GM18861 (cell line): ENCODE data around the gene LKAAEAR1.
"Not testable (repeated sequence)": the region's sequence is repeated elsewhere in the genome, so short reads cannot be mapped to it uniquely, and the experiment has no call there.

Source experiments
- ATAC-seq: cut with Tn5 transposase; IDR thresholded peaks from one replicate; pipeline ENCODE4 v1.9.1; 2021; ENCODE audit not compliant: unreplicated experiment

Gene LKAAEAR1, protein sequence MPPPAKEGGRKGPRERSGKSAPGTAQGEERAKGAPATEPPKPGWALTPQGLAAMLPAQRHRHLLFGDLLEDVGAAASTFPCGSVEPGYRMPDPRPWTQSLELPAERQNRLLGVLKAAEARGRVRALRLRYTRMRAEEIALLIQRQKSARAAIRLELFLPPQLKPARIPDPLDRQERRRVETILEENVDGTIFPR

DNA sequence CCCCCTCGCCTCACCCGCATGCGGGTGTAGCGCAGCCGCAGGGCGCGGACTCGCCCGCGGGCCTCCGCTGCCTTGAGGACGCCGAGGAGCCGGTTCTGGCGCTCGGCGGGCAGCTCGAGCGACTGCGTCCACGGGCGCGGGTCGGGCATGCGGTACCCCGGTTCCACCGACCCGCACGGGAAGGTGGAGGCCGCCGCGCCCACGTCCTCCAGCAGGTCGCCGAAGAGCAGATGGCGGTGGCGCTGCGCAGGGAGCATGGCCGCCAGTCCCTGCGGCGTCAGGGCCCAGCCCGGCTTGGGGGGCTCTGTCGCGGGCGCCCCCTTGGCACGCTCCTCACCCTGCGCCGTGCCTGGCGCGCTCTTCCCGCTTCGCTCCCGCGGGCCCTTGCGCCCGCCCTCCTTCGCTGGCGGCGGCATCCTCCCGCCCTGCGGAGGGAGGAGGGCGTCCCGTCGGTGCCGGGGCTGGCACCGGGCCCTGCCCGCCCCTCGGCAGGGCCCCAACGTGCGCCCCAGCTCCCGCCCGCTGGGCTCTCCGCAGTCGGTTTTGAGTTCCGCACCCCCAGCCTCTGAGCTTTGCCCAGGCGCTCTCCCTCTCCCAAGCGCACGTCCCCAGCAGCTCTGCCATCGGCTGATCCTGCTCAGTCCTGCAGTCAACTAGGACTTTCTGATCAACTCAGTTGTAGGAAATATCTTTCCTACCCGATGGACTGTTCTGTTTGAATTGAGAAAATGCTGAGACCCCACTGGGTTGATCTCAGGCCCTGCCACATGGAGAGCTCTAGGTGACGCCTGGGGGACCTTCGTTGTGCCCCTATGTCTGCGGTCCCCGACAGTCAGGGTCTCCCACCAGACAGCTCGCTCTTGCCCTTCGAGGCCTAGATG lies at the start of gene LKAAEAR1:
LKAAEAR1 (minus strand) TSS at position 595 of the 881 bp plus-strand sequence; CDS start at position 416, 179 bp downstream.
- no peak for ATAC-seq

GRCh38 chr20:64131406-64131805 lies 47.2 kb upstream of the LKAAEAR1 start:
- no peak for ATAC-seq

- ATAC-seq: no peak
Observed at GRCh38 chr20:64130876-64131275, 46.7 kb upstream of the LKAAEAR1 start.

DNA sequence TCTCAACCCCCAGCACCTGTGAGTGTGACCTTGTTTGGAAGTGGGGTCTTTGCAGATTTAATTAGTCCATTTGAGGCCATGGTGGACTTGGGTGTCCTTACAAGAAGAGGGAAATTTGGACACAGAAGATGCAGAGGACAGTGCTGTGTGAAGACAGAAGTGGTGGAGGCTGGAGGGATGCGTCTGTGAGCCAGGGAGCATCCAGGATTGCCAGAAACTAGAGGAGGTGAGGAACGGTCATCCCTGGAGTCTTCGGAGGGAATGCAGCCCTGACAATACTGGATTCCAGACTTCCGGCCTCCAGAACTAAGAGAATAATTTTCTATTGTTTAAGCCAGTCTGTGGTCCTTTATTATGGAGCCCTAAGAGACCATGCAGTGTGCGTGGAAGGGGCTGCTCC lies 46.1 kb upstream of the LKAAEAR1 start:
- no peak for ATAC-seq

DNA sequence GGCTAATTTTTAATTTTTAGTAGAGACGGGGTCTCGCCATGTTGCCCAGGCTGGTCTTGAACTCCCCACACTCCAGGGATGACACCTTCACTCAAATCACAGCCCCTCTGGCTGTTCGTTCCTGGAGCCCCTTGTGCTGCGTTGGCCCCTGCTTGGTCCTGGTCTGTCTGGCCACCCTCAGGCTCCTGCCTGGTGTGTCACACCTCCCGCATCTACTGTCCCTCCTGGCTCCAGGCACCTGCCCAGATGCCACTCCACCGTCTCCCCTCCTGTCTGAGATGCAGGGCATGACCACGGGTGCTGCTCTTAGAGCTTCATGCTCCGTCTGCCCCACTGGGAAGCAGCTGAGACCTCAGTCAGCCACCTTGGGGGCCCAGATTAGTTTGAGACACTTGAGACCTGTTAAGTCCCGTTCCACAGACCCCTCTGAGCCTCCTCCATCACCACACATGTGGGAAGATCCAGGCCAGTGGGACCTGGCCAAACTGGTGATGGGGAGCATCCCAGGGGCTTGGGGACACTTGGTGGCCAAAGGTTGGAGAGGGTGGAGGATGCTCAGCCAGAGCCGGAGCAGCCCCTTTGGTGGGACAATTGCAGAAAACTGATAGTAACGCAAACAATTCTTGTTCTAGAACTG lies 45.1 kb upstream of the LKAAEAR1 start:
- no peak for ATAC-seq

GRCh38 chr20:64123517-64123916 lies 39.3 kb upstream of the LKAAEAR1 start:
- not testable (repeated sequence) for ATAC-seq

GRCh38 chr20:64122927-64123326 lies 38.7 kb upstream of the LKAAEAR1 start:
- not testable (repeated sequence) for ATAC-seq

- ATAC-seq: no peak
Observed at GRCh38 chr20:64121586-64121985, 37.4 kb upstream of the LKAAEAR1 start.

- ATAC-seq: no peak
Observed at GRCh38 chr20:64119681-64120341, 35.6 kb upstream of the LKAAEAR1 start.

GRCh38 chr20:64119301-64119680 lies 35.1 kb upstream of the LKAAEAR1 start:
- ATAC-seq: no peak

DNA sequence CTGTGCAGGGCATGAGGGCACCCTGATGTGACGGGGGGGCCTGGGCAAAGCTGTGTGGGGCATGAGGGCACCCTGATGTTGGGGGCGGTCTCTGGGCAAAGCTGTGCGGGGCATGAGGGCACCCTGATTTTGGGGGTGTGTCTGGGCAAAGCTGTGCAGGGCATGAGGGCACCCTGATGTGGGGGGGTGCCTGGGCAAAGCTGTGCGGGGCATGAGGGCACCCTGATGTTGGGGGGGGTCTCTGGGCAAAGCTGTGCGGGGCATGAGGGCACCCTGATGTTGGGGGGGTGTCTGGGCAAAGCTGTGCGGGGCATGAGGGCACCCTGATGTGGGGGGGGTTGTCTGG lies 33.2 kb upstream of the LKAAEAR1 start:
- not testable (repeated sequence) for ATAC-seq

- no peak for ATAC-seq
Observed at GRCh38 chr20:64116541-64117431, 32.6 kb upstream of the LKAAEAR1 start.

GRCh38 chr20:64116016-64116415 lies 31.8 kb upstream of the LKAAEAR1 start:
- no peak for ATAC-seq

- no peak for ATAC-seq
Observed at GRCh38 chr20:64115171-64115911, 31.1 kb upstream of the LKAAEAR1 start.

- ATAC-seq: no peak
Observed at GRCh38 chr20:64114356-64114971, 30.3 kb upstream of the LKAAEAR1 start.

DNA sequence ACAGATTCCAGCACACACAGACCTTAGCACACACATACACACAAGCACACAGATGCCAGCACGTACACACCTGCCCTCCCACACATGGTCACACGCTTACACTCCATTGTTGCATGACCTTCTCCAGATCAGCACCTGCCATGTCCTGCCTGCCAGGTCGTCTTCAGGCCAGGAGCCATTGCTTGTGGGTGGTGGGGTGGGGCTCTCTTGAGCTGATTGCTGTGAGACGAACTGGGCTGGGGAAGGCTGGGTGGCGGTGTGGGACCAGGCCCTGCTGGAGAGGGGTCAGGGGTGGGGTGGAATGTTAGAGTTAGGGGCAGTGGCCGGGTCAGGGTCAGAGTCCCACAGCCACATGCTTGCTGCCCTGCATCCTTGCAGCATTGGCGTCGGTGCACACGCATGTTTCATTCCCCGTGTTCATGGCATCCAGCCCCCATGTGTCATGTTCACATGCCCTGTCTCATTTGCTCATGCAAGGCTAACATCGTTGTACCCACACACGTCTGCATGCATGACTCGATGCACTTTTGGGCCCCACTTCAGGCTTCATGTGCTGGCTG lies 29.7 kb upstream of the LKAAEAR1 start:
- ATAC-seq: no peak

DNA sequence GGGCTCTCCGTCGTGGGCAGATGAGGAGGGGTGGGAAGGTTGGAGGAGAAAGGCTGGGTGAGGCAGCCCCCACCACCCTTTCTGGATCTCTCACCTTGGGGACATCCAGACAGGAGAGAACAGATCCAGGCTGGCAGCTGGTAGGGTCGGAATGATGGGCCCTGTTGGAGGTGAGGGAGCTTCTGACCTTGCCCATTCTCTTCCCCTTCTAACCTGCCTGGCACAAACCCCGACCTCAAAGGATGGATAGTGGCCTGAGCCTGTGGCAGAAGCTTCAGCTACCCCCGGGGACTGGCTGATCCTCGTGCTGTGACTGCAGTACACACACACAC lies 29.2 kb upstream of the LKAAEAR1 start:
- no peak for ATAC-seq

DNA sequence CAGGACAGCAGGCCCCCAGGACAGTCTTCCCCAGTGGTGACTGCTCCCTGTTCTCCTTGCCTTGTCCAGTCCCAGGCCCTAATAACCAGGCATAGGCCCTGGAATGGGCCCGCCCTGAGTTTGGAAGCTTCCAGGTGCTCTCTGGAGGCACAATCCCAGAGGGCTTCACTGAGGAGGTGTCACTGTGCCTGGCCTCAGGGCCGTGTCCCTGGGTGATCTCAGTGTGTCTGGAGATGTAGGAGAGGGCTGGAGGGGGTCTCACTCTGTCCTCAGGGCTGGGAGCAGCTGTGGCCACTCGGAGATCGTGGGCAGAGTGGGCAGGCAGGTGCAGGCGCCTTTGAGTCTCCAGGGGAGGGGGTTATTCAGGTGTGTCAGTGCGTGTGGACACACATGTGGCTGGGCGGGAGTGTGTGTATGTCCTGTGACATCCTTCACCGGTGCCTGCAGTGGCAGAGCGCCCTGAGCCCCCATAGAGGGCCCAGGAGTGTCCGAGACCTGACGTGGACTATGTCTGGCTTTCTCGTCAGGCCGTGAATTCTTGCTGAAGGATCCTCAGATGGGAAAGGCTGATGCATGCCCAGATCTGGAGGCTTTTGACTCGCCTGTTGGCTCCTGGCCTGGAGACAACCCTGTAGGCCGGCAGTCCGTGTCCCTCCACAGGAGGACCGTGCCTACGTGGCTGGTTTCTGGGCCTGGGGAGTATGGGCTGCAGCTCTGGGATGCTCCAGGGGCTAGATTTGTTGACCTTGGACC lies 28.7 kb upstream of the LKAAEAR1 start:
- ATAC-seq: no peak
